NT2/D1 (cell line): Measurements from ENCODE around the gene STMP1.

Experiments used
- SUZ12 ChIP-seq: IDR thresholded peaks from 2 replicates; pipeline ENCODE4 v1.6.1; 2011; ENCODE audit not compliant: insufficient read length, insufficient read depth; ENCODE audit errors: extremely low read depth
- YY1 ChIP-seq: IDR thresholded peaks from 2 replicates; pipeline ENCODE4 v1.6.1; 2011; ENCODE audit not compliant: insufficient read length, insufficient read depth
- ZNF274 ChIP-seq: IDR thresholded peaks from 2 replicates; pipeline ENCODE4 v1.6.1; 2011; ENCODE audit warnings: mild to moderate bottlenecking, low read depth, low read length

DNA sequence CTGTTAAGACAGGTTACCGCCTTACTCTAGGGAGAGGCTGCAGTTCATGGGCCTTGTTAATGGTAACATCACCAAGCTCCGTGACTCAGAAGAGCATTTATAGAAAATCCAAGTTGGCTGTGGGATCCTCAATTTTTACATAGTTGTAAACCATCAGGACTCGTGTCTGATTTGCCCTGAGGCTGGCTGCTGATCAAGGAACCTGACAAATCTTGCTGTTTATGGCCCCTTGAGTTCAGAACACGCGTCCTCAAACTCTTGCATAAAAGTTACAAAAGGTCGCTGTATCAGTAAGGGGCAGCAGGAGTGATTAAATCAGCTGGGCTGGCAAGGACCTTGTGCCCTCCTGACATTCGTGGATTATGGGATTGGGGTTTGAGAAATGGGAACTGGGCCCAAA, 61.1 kb downstream of the STMP1 start:
- no peak for TF ChIP-seq SUZ12
- no peak for TF ChIP-seq ZNF274
- TF ChIP-seq YY1: no peak
